ENCODE measurements around the gene RHBDF1. TPM values are rescaled to one million over a fixed set of nuclear protein-coding genes. Genes with fewer than 3 reads are reported as not detected.

RHBDF1 gene
- total RNA-seq, 2 donors from 2014 or later: 0.84 to 2.5 TPM

GRCh38 chr16:74747-75334 lies 2.4 kb upstream of the RHBDF1 start:
- peaks cover 26 to 28% of the 10 kb centered on the region in 2 donors for H3K4me1 Mint-ChIP-seq (ENCODE audit: low read depth in 2 of 2)
- no peaks in the 10 kb centered on the region for H3K9me3 Mint-ChIP-seq
- H3K27me3 Mint-ChIP-seq: peaks cover 8 to 9% of the 10 kb centered on the region in 2 donors
- H3K27ac Mint-ChIP-seq: no peak overlapping the region
- DNase-seq (ENCODE audit: low spot score) (no peak), ATAC-seq (no peak)
- no peak overlapping the region for H3K4me3 Mint-ChIP-seq
- H3K36me3 Mint-ChIP-seq: no peaks in the 10 kb centered on the region

GRCh38 chr16:74051-74746 lies 1.8 kb upstream of the RHBDF1 start:
- H3K9me3 Mint-ChIP-seq: no peaks in the 10 kb centered on the region
- no peak overlapping the region for H3K4me3 Mint-ChIP-seq
- no peak overlapping the region for H3K27ac Mint-ChIP-seq
- peaks cover 22 to 25% of the 10 kb centered on the region in 2 donors for H3K4me1 Mint-ChIP-seq (ENCODE audit: low read depth in 2 of 2)
- DNase-seq (ENCODE audit: low spot score) (no peak), ATAC-seq (no peak)
- peaks cover 8 to 12% of the 10 kb centered on the region in 2 donors for H3K27me3 Mint-ChIP-seq
- H3K36me3 Mint-ChIP-seq: no peaks in the 10 kb centered on the region

DNA sequence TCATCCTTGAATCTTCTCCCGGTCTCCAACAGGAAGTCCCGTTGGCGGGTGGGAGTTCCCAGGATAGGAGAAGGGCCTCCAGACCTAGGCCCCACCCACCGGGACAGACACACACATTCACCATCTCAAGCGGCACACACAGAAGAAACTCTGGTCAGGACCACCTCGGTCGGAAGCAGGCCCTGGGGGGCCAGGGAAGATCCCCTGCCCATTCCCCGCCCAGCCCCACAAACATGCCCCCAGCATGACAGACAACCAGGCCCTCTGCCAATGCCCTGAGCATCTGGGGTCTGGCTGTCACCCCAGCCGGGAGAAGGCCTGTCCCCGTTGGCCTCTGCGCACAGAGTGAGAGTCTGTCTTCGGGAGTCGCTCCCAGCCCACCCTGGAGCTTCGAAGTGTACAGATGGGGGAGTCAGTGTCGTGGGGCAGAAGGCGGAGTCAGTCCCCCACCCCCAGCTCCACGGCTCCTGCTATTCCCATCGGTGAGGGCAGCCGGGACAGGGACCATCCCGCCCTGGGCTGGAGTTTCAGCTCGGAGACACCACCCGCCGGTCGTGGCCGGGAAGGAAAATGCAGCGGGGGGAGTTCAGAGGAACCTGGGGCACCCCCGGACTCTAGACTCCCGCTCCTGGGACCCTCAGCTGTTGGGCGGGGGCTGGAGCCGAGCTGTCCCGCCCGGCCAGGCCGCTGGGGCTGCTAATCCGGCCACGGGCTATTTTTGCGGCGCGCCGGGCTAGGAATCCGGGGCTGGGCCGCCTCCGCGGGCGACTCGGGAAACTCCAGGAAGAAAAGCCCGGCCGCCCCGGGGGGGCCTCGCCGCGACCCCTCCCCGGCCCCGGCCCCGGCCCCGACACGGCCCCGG lies 660 bp downstream of the RHBDF1 start:
- no peak overlapping the region for H3K27ac Mint-ChIP-seq
- no peak overlapping the region for H3K4me3 Mint-ChIP-seq
- H3K9me3 Mint-ChIP-seq: no peaks in the 10 kb centered on the region
- no peak for ATAC-seq
- H3K4me1 Mint-ChIP-seq (ENCODE audit: low read depth in 2 of 2): peaks cover 13 to 17% of the 10 kb centered on the region in 2 donors
- no peak for DNase-seq (ENCODE audit: low spot score)
- H3K27me3 Mint-ChIP-seq: peaks cover 8 to 16% of the 10 kb centered on the region in 2 donors
- H3K36me3 Mint-ChIP-seq: no peaks in the 10 kb centered on the region

GRCh38 chr16:71210-71539 lies 1.3 kb downstream of the RHBDF1 start:
- H3K4me1 Mint-ChIP-seq (ENCODE audit: low read depth in 2 of 2): peaks cover 7 to 11% of the 10 kb centered on the region in 2 donors
- H3K4me3 Mint-ChIP-seq: no peak overlapping the region
- H3K9me3 Mint-ChIP-seq: no peaks in the 10 kb centered on the region
- ATAC-seq (no peak), DNase-seq (ENCODE audit: low spot score) (no peak)
- H3K27me3 Mint-ChIP-seq: peaks cover 8 to 16% of the 10 kb centered on the region in 2 donors
- no peak overlapping the region for H3K27ac Mint-ChIP-seq
- H3K36me3 Mint-ChIP-seq: no peaks in the 10 kb centered on the region

DNA sequence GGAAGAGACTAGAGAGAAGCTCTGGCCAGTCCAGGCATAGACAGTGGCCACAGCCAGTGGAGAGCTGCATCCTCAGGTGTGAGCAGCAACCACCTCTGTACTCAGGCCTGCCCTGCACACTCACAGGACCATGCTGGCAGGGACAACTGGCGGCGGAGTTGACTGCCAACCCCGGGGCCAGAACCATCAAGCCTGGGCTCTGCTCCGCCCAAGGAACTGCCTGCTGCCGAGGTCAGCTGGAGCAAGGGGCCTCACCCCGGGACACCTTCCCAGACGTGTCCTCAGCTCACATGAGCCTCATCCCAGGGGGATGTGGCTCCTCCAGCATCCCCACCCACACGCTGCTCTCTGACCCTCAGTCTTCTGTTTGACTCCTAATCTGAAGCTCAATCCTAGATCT lies 3.2 kb downstream of the RHBDF1 start:
- Mint-ChIP-seq H3K27ac (no peak overlapping the region), H3K9me3 (no peaks in the 10 kb centered on the region), H3K27me3 (peaks cover 8 to 13% of the 10 kb centered on the region in 2 donors)

GRCh38 chr16:67884-68789 lies 4.3 kb downstream of the RHBDF1 start:
- H3K9me3 Mint-ChIP-seq: no peaks in the 10 kb centered on the region

More for the DNA sequence above, 3.2 kb downstream of the RHBDF1 start:
- no peak for DNase-seq (ENCODE audit: low spot score)
- Mint-ChIP-seq H3K4me1 (ENCODE audit: low read depth in 2 of 2) (peaks cover 6 to 7% of the 10 kb centered on the region in 2 donors), H3K36me3 (no peaks in the 10 kb centered on the region), H3K4me3 (no peak overlapping the region)
- no peak for ATAC-seq

GRCh38 chr16:67183-67791 lies 5.1 kb downstream of the RHBDF1 start:
- Mint-ChIP-seq H3K4me3 (no peak overlapping the region), H3K9me3 (no peaks in the 10 kb centered on the region)

More at GRCh38 chr16:67884-68789, 4.3 kb downstream of the RHBDF1 start:
- ATAC-seq (no peak), DNase-seq (ENCODE audit: low spot score) (no peak)
- H3K4me3 Mint-ChIP-seq: no peak overlapping the region
- peaks cover 5 to 7% of the 10 kb centered on the region in 2 donors for H3K4me1 Mint-ChIP-seq (ENCODE audit: low read depth in 2 of 2)
- no peaks in the 10 kb centered on the region for H3K36me3 Mint-ChIP-seq
- H3K27me3 Mint-ChIP-seq: peaks cover 6 to 10% of the 10 kb centered on the region in 2 donors
- H3K27ac Mint-ChIP-seq: no peak overlapping the region

GRCh38 chr16:66309-67182 lies 5.9 kb downstream of the RHBDF1 start:
- Mint-ChIP-seq H3K27me3 (peaks cover 0 to 6% of the 10 kb centered on the region in 2 donors), H3K4me1 (ENCODE audit: low read depth in 2 of 2) (peaks cover 0 to 3% of the 10 kb centered on the region in 2 donors), H3K9me3 (no peaks in the 10 kb centered on the region), H3K36me3 (no peaks in the 10 kb centered on the region), H3K27ac (no peak overlapping the region), H3K4me3 (no peak overlapping the region)
- ATAC-seq: no peak
- no peak for DNase-seq (ENCODE audit: low spot score)

More at GRCh38 chr16:67183-67791, 5.1 kb downstream of the RHBDF1 start:
- Mint-ChIP-seq H3K36me3 (no peaks in the 10 kb centered on the region), H3K27ac (no peak overlapping the region), H3K27me3 (peaks cover 0 to 6% of the 10 kb centered on the region in 2 donors), H3K4me1 (ENCODE audit: low read depth in 2 of 2) (peaks cover 0 to 3% of the 10 kb centered on the region in 2 donors)
- DNase-seq (ENCODE audit: low spot score): no peak
- ATAC-seq: no peak

DNA sequence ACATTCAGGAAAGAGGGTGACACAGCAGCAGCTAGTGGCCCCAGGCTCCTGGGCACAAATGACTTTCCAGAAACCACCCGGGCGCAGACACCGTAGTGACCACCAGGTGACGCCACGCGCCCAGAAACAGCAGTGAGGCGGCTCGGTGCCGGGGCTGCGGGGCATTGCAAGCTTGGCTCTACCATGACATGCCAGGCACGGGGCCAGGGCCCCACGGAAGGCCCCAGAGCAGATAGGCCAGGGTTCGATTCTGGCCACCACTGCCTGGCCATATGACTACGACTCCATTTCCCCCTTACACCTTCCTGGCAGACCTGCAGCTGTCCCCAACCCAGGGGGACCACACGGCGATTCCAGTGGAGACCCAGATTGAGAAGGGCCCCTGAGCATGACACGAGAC lies 6.7 kb downstream of the RHBDF1 start:
- Mint-ChIP-seq H3K27ac (no peak overlapping the region), H3K9me3 (no peaks in the 10 kb centered on the region), H3K4me1 (ENCODE audit: low read depth in 2 of 2) (peaks cover 0 to 3% of the 10 kb centered on the region in 2 donors), H3K4me3 (no peak overlapping the region), H3K27me3 (peaks cover 0 to 6% of the 10 kb centered on the region in 2 donors), H3K36me3 (no peaks in the 10 kb centered on the region)
- DNase-seq (ENCODE audit: low spot score): peak; percentile 89
- ATAC-seq: peak; percentile 81

DNA sequence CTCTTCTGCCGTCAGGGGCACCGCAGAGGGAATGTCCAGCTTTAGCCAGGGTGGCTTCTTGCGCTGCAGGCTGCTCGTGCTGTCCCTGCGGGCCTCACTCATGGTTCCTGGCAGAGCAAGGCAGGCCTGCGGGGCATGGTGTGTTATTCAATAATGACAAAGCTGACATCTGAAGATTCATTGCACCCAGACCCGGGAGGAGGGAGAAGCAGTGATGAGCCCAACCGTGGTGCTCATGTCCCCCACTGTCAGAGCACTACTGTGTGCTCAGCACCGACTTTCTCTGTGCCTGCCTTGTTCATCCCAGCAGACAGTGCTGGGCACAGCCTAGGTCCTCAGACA lies 7.5 kb downstream of the RHBDF1 start:
- Mint-ChIP-seq H3K27ac (no peak overlapping the region), H3K4me1 (ENCODE audit: low read depth in 2 of 2) (peaks cover 0 to 3% of the 10 kb centered on the region in 2 donors), H3K4me3 (no peak overlapping the region), H3K9me3 (no peaks in the 10 kb centered on the region), H3K36me3 (no peaks in the 10 kb centered on the region), H3K27me3 (peaks cover 0 to 6% of the 10 kb centered on the region in 2 donors)
- ATAC-seq (no peak), DNase-seq (ENCODE audit: low spot score) (no peak)

- peaks cover 0 to 3% of the 10 kb centered on the region in 2 donors for H3K4me1 Mint-ChIP-seq (ENCODE audit: low read depth in 2 of 2)
- no peaks in the 10 kb centered on the region for H3K36me3 Mint-ChIP-seq
- H3K27me3 Mint-ChIP-seq: peaks cover 0 to 3% of the 10 kb centered on the region in 2 donors
- DNase-seq (ENCODE audit: low spot score) (no peak), ATAC-seq (no peak)
- no peak overlapping the region for H3K4me3 Mint-ChIP-seq
- no peaks in the 10 kb centered on the region for H3K9me3 Mint-ChIP-seq
- H3K27ac Mint-ChIP-seq: no peak overlapping the region
Measured at GRCh38 chr16:63998-64913, 8.2 kb downstream of the RHBDF1 start.

Data from natural killer cell treated with Interleukin-12 subunit alpha and Interleukin-12 subunit beta and Interleukin-15 and Interleukin-18, amount 100 ng/mL, for 72 hours (primary cell).